Measurements from ENCODE around the gene NAGK. TPM values are rescaled to one million over a fixed set of nuclear protein-coding genes. Genes with fewer than 3 reads are reported as not detected.

The NAGK gene
- total RNA-seq, 1 experiment from 2014 or later: 58.9 TPM

DNA sequence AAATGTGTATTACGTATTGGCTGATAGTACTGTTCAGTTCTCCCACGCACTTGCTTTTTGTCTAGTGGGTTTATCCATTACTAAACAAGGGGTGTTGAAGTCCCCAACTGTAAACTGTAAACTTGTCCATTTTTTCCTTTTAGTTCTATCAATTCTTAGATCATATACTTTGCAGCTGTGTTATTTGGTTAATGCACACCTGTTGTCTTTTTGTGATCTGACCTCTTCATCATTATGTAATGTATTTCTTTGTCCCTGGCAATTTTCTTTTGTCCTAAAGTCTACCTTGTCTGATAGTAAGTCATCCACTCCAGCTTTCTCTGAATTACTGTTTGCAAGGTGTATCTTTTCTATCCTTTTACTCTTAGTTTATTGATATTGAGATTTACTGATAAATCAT lies 39.6 kb downstream of the NAGK start:
- TF ChIP-seq ZNF219 (CRISPR knock-in tag; IDR thresholded peaks at IDR 0.05; ENCODE audit: borderline replicate concordance): no peak
- no peak for TF ChIP-seq FOXJ3 (CRISPR knock-in tag; IDR thresholded peaks at IDR 0.05; ENCODE audit: borderline replicate concordance)
- no peak for TF ChIP-seq NR1H2 (CRISPR knock-in tag; IDR thresholded peaks at IDR 0.05)
- no peak for TF ChIP-seq SP1 (CRISPR knock-in tag; conservative IDR thresholded peaks at IDR 0.05)
- TF ChIP-seq, protein P1, sequence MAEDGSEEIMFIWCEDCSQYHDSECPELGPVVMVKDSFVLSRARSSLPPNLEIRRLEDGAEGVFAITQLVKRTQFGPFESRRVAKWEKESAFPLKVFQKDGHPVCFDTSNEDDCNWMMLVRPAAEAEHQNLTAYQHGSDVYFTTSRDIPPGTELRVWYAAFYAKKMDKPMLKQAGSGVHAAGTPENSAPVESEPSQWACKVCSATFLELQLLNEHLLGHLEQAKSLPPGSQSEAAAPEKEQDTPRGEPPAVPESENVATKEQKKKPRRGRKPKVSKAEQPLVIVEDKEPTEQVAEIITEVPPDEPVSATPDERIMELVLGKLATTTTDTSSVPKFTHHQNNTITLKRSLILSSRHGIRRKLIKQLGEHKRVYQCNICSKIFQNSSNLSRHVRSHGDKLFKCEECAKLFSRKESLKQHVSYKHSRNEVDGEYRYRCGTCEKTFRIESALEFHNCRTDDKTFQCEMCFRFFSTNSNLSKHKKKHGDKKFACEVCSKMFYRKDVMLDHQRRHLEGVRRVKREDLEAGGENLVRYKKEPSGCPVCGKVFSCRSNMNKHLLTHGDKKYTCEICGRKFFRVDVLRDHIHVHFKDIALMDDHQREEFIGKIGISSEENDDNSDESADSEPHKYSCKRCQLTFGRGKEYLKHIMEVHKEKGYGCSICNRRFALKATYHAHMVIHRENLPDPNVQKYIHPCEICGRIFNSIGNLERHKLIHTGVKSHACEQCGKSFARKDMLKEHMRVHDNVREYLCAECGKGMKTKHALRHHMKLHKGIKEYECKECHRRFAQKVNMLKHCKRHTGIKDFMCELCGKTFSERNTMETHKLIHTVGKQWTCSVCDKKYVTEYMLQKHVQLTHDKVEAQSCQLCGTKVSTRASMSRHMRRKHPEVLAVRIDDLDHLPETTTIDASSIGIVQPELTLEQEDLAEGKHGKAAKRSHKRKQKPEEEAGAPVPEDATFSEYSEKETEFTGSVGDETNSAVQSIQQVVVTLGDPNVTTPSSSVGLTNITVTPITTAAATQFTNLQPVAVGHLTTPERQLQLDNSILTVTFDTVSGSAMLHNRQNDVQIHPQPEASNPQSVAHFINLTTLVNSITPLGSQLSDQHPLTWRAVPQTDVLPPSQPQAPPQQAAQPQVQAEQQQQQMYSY (CRISPR knock-in tag; IDR thresholded peaks at IDR 0.05): no peak
- TF ChIP-seq, protein P2, sequence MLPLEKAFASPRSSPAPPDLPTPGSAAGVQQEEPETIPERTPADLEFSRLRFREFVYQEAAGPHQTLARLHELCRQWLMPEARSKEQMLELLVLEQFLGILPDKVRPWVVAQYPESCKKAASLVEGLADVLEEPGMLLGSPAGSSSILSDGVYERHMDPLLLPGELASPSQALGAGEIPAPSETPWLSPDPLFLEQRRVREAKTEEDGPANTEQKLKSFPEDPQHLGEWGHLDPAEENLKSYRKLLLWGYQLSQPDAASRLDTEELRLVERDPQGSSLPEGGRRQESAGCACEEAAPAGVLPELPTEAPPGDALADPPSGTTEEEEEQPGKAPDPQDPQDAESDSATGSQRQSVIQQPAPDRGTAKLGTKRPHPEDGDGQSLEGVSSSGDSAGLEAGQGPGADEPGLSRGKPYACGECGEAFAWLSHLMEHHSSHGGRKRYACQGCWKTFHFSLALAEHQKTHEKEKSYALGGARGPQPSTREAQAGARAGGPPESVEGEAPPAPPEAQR (CRISPR knock-in tag; IDR thresholded peaks at IDR 0.05): no peak
- TF ChIP-seq, protein P3, sequence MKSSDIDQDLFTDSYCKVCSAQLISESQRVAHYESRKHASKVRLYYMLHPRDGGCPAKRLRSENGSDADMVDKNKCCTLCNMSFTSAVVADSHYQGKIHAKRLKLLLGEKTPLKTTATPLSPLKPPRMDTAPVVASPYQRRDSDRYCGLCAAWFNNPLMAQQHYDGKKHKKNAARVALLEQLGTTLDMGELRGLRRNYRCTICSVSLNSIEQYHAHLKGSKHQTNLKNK (CRISPR knock-in tag; IDR thresholded peaks at IDR 0.05): no peak
- TF ChIP-seq, protein P4, sequence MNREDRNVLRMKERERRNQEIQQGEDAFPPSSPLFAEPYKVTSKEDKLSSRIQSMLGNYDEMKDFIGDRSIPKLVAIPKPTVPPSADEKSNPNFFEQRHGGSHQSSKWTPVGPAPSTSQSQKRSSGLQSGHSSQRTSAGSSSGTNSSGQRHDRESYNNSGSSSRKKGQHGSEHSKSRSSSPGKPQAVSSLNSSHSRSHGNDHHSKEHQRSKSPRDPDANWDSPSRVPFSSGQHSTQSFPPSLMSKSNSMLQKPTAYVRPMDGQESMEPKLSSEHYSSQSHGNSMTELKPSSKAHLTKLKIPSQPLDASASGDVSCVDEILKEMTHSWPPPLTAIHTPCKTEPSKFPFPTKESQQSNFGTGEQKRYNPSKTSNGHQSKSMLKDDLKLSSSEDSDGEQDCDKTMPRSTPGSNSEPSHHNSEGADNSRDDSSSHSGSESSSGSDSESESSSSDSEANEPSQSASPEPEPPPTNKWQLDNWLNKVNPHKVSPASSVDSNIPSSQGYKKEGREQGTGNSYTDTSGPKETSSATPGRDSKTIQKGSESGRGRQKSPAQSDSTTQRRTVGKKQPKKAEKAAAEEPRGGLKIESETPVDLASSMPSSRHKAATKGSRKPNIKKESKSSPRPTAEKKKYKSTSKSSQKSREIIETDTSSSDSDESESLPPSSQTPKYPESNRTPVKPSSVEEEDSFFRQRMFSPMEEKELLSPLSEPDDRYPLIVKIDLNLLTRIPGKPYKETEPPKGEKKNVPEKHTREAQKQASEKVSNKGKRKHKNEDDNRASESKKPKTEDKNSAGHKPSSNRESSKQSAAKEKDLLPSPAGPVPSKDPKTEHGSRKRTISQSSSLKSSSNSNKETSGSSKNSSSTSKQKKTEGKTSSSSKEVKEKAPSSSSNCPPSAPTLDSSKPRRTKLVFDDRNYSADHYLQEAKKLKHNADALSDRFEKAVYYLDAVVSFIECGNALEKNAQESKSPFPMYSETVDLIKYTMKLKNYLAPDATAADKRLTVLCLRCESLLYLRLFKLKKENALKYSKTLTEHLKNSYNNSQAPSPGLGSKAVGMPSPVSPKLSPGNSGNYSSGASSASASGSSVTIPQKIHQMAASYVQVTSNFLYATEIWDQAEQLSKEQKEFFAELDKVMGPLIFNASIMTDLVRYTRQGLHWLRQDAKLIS (CRISPR knock-in tag; IDR thresholded peaks at IDR 0.05; ENCODE audit: borderline replicate concordance): no peak
- TF ChIP-seq, protein P5, sequence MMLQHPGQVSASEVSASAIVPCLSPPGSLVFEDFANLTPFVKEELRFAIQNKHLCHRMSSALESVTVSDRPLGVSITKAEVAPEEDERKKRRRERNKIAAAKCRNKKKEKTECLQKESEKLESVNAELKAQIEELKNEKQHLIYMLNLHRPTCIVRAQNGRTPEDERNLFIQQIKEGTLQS (CRISPR knock-in tag; conservative IDR thresholded peaks at IDR 0.05): no peak
- TF ChIP-seq, protein P6, sequence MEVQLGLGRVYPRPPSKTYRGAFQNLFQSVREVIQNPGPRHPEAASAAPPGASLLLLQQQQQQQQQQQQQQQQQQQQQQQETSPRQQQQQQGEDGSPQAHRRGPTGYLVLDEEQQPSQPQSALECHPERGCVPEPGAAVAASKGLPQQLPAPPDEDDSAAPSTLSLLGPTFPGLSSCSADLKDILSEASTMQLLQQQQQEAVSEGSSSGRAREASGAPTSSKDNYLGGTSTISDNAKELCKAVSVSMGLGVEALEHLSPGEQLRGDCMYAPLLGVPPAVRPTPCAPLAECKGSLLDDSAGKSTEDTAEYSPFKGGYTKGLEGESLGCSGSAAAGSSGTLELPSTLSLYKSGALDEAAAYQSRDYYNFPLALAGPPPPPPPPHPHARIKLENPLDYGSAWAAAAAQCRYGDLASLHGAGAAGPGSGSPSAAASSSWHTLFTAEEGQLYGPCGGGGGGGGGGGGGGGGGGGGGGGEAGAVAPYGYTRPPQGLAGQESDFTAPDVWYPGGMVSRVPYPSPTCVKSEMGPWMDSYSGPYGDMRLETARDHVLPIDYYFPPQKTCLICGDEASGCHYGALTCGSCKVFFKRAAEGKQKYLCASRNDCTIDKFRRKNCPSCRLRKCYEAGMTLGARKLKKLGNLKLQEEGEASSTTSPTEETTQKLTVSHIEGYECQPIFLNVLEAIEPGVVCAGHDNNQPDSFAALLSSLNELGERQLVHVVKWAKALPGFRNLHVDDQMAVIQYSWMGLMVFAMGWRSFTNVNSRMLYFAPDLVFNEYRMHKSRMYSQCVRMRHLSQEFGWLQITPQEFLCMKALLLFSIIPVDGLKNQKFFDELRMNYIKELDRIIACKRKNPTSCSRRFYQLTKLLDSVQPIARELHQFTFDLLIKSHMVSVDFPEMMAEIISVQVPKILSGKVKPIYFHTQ (CRISPR knock-in tag; IDR thresholded peaks at IDR 0.05): no peak
- no peak for TF ChIP-seq MXD4 (CRISPR knock-in tag; IDR thresholded peaks at IDR 0.05; ENCODE audit: borderline replicate concordance)
- TF ChIP-seq, protein P7, sequence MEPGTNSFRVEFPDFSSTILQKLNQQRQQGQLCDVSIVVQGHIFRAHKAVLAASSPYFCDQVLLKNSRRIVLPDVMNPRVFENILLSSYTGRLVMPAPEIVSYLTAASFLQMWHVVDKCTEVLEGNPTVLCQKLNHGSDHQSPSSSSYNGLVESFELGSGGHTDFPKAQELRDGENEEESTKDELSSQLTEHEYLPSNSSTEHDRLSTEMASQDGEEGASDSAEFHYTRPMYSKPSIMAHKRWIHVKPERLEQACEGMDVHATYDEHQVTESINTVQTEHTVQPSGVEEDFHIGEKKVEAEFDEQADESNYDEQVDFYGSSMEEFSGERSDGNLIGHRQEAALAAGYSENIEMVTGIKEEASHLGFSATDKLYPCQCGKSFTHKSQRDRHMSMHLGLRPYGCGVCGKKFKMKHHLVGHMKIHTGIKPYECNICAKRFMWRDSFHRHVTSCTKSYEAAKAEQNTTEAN (CRISPR knock-in tag; IDR thresholded peaks at IDR 0.05): no peak
- TF ChIP-seq TEAD1 (CRISPR knock-in tag; IDR thresholded peaks at IDR 0.05): no peak
- TF ChIP-seq, protein P8, sequence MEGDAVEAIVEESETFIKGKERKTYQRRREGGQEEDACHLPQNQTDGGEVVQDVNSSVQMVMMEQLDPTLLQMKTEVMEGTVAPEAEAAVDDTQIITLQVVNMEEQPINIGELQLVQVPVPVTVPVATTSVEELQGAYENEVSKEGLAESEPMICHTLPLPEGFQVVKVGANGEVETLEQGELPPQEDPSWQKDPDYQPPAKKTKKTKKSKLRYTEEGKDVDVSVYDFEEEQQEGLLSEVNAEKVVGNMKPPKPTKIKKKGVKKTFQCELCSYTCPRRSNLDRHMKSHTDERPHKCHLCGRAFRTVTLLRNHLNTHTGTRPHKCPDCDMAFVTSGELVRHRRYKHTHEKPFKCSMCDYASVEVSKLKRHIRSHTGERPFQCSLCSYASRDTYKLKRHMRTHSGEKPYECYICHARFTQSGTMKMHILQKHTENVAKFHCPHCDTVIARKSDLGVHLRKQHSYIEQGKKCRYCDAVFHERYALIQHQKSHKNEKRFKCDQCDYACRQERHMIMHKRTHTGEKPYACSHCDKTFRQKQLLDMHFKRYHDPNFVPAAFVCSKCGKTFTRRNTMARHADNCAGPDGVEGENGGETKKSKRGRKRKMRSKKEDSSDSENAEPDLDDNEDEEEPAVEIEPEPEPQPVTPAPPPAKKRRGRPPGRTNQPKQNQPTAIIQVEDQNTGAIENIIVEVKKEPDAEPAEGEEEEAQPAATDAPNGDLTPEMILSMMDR (IDR thresholded peaks at IDR 0.05): no peak
- peaks cover 12% of the 10 kb centered on the region for H3K4me1 Mint-ChIP-seq
- DNase-seq (ENCODE audit: low spot score) (no peak), ATAC-seq (no peak)
- no peak overlapping the region; the same call in 1 of the 2 replicates for H3K27ac Mint-ChIP-seq
- no peaks in the 10 kb centered on the region for H3K27me3 Mint-ChIP-seq (ENCODE audit: low read depth)
- peaks cover 7% of the 10 kb centered on the region for H3K36me3 Mint-ChIP-seq
- peaks cover 10% of the 10 kb centered on the region for H3K9me3 Mint-ChIP-seq
- POLR2A ChIA-PET: no interaction called here
- CTCF ChIA-PET: no interaction called here
- no peak overlapping the region for H3K4me3 Mint-ChIP-seq
